Skeletal muscle tissue (tissue), 4 donors: Measurements from ENCODE around the gene PDIK1L. TPM values are rescaled to one million over a fixed set of nuclear protein-coding genes. Genes with fewer than 3 reads are reported as not detected.

Experiments used
- H3K27ac ChIP-seq: one replicate; pipeline ENCODE4 v1.7.0; 2013; ENCODE audit warnings: mild to moderate bottlenecking, low read depth, low read length, inconsistent platforms
- H3K27me3 ChIP-seq, 3 donors: one replicate each; pipeline ENCODE4 v1.7.0; 2013; ENCODE audit warnings: low read length in 3 of 3; ENCODE audit not compliant: control insufficient read depth in 3 of 3, insufficient read depth in 3 of 3
- H3K36me3 ChIP-seq, 3 donors: one replicate each; pipeline ENCODE4 v1.7.0; 2013; ENCODE audit warnings: low read length in 3 of 3; ENCODE audit not compliant: control insufficient read depth in 3 of 3, insufficient read depth in 3 of 3
- H3K4me1 ChIP-seq, 3 donors: one replicate each; pipeline ENCODE4 v1.7.0; 2013; ENCODE audit warnings: low read length in 3 of 3, mild to moderate bottlenecking in 3 of 3; ENCODE audit not compliant: control insufficient read depth in 3 of 3, insufficient read depth in 3 of 3
- H3K4me3 ChIP-seq, 3 donors: one replicate each; pipeline ENCODE4 v1.7.0; 2013; ENCODE audit warnings: low read length in 3 of 3
- H3K9ac ChIP-seq, 3 donors: one replicate each; pipeline ENCODE4 v1.7.0; 2013; ENCODE audit warnings: low read length in 3 of 3, mild to moderate bottlenecking in 3 of 3, moderate library complexity in 2 of 3, low read depth in 1 of 3
- H3K9me3 ChIP-seq, 3 donors: one replicate each; pipeline ENCODE4 v1.7.0; 2013; ENCODE audit warnings: low read length in 3 of 3; ENCODE audit not compliant: control insufficient read depth in 3 of 3
- total RNA-seq: library from RNA; depleted of rRNA; stranded (reverse); fragments of >200 nt; gene quantifications from one replicate; pipeline ENCODE4 v1.2.3, GENCODE V29; 2014
- donor health status: Osteomylitis.

PDIK1L gene
- 7.8 TPM for total RNA-seq

DNA sequence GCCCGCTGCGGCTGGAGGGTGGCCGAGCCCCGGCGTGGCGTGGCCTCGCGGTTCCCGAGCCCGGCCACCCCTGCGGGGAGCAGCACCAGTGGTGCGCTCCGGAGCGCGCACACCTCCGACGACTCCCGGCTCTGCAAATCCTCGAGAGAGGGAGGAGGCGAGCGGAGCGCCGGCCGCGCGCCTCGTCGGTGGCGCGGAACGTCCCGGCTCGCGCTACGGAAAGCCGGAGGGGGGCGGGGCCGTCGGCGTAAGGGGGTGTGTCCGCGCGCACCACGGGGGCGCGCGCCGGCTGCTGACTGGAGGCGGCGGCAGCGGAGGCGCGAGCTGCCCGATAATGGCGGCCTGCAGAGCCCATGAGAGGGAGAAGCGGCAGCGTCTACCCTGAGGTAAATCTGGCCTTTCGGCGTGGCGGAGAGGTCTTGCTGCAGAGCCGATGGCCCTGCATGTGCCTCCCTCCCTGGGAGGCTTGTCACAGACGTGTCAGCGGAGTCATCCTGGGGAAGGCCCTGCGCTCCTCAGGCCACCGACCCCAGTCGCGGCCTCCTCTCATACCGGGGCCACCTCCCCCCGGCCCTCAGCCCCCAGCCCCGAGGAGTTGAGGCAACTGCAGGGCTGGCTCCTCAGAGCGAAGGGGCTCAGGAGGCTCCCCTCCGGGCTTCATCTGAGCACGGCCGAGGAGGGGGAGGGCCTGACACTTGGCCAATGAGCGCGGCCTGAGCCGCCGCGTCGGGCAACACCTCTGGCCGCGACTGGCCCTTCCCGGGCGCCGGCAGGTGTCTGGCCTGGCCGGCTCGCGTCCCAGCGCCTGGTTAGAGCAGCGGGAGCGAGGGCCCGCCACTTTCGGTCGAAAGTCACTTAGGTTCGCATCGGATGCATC lies at the start of gene PDIK1L:
PDIK1L (plus strand) TSS at position 295 of the 877 bp plus-strand sequence. CDS start 2,485 bp downstream, outside the sequence.
- peaks cover 0 to 8% (median 0%) of the 10 kb centered on the region in 3 donors for H3K36me3 ChIP-seq
- peak within 1 kb of the TSS; percentile 95 to 99 (median 96) for H3K4me3 ChIP-seq
- peak within 1 kb of the TSS; percentile 92 for H3K27ac ChIP-seq
- H3K9me3 ChIP-seq: no peaks in the 10 kb centered on the region
- H3K9ac ChIP-seq: peak within 1 kb of the TSS; percentile 93 to 99 (median 94)
- H3K27me3 ChIP-seq: no peaks in the 10 kb centered on the region
- peaks cover 27 to 42% (median 27%) of the 10 kb centered on the region in 3 donors for H3K4me1 ChIP-seq

DNA sequence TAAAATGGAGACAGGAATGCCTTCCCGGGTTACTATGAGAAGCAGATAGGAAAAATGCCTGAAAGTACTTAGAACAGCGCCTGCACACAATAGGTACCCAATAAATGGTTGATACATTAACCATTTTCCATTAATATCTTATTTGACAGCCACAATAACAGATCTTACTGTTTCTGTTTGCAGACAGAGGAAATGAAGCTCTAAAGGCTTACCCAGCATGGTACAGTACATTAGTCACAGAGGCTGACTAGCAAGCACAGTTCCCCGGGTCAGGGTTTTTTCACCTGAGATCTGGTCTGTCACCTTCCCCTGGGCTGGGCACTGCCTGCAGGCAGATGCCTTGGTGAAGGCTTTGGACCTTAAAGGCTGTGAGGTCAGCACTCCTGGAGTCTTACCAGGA lies 47.1 kb upstream of the PDIK1L start:
- Histone ChIP-seq H3K9me3 (no peaks in the 10 kb centered on the region), H3K36me3 (peaks cover 29 to 48% (median 46%) of the 10 kb centered on the region in 3 donors), H3K27ac (peak overlapping the region; percentile 90), H3K4me3 (peak overlapping the region; percentile 89 to 99 (median 96)), H3K27me3 (no peaks in the 10 kb centered on the region), H3K9ac (peak overlapping the region; percentile 76 to 100 (median 89)), H3K4me1 (peaks cover 39 to 55% (median 43%) of the 10 kb centered on the region in 3 donors)

DNA sequence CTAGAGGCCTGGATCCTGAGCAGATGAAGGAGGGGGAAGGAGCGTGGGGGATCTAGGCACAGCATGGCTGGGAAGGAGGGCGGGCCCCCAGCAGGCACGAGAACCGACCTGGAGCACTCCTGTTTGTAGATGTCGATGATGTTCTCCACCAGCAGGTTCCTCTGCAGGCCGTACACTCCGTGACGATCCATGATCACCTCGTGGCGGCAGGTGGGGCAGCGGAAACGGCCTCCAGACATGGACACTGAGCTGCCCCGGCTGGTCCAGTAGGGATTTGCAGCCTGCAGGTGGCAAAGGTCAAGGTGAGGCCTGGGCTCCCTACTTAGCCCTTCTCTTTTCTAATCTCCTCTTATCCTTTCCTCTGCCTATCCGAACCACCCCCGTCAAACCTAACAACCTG lies 45.5 kb upstream of the PDIK1L start:
- Histone ChIP-seq H3K9me3 (no peaks in the 10 kb centered on the region), H3K27ac (peak overlapping the region; percentile 90), H3K9ac (peak overlapping the region; percentile 89 to 100 (median 96)), H3K36me3 (peaks cover 17 to 33% (median 31%) of the 10 kb centered on the region in 3 donors), H3K4me3 (peak overlapping the region; percentile 89 to 99 (median 96)), H3K4me1 (peaks cover 27 to 49% (median 29%) of the 10 kb centered on the region in 3 donors), H3K27me3 (peaks cover 0 to 3% (median 0%) of the 10 kb centered on the region in 3 donors)

DNA sequence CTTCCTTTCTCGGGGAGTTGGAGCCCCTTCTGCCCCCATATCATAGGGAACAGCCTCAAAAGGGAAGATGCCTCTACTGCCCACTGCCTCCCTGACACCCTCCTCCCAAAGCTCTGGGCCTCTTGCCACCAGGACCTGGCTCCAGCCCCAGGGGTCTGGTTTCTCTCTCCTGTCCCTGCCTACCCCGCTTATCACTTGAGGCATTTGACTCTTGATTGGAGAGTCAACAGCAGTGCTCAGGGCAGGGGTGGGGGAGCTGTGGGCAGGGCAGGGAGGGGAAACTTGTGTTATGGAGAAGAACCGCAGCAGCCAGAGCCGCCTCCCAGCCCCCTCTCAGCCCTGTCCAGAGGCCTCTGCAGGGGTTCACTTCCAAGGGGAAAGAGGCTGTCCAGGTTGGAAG lies 44.8 kb upstream of the PDIK1L start:
- Histone ChIP-seq H3K27me3 (peaks cover 0 to 3% (median 0%) of the 10 kb centered on the region in 3 donors), H3K9ac (peak overlapping the region; percentile 89 to 100 (median 96)), H3K36me3 (peaks cover 17 to 30% (median 28%) of the 10 kb centered on the region in 3 donors), H3K27ac (peak overlapping the region; percentile 90), H3K4me1 (peaks cover 22 to 46% (median 24%) of the 10 kb centered on the region in 3 donors), H3K4me3 (peak overlapping the region; percentile 89 to 99 (median 96)), H3K9me3 (no peaks in the 10 kb centered on the region)

DNA sequence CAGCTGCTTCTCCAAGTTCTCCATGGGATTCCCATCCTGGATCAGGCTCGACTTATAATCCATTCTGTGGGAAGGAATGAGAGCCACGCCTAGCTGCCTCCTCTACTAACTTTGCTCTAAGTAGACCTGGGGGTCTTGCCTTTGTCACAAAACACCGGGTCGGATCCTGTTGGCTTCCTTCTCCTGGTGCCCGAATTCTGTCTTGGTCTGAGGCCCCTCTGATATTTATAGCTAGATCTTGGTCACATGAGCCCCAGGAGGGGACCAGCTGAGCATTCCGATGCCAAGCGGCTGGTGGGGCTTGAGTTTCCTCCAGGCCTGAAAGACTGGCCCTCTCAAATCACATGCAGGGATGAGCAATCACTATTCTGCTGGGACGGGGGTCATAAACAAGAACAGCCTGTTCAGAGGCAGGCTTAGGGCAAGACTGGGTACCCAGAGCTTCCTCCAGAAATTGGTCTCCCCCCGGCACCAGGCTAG lies 44.2 kb upstream of the PDIK1L start, which contains the start of gene TRIM63:
TRIM63 (minus strand) TSS at position 199 of the 480 bp plus-strand sequence; CDS start at position 63, 136 bp downstream.
- Histone ChIP-seq H3K4me1 (peaks cover 24 to 47% (median 24%) of the 10 kb centered on the region in 3 donors), H3K4me3 (peak within 1 kb of the TSS; percentile 89 to 99 (median 96)), H3K9me3 (no peaks in the 10 kb centered on the region), H3K27ac (peak within 1 kb of the TSS; percentile 90), H3K36me3 (peaks cover 15 to 30% (median 26%) of the 10 kb centered on the region in 3 donors), H3K9ac (peak within 1 kb of the TSS; percentile 89 to 100 (median 96)), H3K27me3 (peaks cover 0 to 3% (median 0%) of the 10 kb centered on the region in 3 donors)

DNA sequence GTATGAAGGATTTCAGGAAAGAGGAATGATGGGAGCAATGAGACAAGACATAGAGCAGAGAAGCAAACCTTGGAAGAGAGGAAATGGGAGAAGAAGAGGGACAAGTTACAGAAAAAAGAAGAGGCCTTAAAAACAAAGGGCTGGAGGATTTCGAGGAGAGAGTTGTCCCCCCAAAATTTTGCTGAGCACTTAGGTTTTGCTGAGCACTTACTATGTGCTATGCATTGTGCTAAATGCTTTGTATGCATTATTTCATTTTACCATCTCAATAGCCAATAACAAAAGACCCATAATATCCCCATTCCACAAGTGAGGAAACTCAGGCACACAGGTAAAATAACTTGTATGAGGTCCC lies 41.7 kb upstream of the PDIK1L start:
- Histone ChIP-seq H3K9ac (no peak overlapping the region), H3K27ac (no peak overlapping the region), H3K36me3 (peaks cover 5 to 21% (median 16%) of the 10 kb centered on the region in 3 donors), H3K4me3 (no peak overlapping the region), H3K4me1 (peaks cover 18 to 48% (median 23%) of the 10 kb centered on the region in 3 donors), H3K9me3 (no peaks in the 10 kb centered on the region), H3K27me3 (peaks cover 0 to 3% (median 0%) of the 10 kb centered on the region in 3 donors)

DNA sequence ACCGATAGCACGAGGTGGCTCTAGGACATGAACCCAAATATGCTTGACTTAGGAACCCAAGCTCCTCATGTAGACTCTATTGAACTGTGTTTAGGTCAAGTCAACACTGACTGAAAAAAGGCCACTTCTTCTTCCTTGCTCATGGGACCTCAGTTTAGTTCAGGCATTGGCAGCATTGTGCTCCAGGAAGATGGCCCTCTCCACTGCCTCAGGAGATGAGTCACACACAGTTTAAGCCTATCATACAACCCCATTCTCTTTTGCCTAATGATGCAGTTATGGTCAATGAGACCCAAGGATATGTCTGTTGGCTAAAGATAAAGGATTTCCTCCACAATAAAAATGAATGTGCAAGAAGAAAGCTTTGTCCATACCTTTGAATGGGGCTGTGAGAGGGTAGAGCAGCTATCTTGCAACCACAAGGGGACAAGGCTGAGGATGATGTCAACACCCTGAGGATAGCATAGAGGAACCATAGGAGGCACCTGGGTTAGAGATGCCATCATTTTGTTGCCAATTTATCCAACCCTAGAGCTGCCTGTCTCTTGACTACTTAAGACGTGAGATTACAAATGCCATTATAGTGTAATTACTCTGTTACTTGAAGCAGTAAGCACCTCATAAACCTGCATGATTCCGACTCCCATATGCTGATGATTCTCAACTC lies 41.2 kb upstream of the PDIK1L start:
- Histone ChIP-seq H3K9me3 (no peaks in the 10 kb centered on the region), H3K9ac (no peak overlapping the region), H3K36me3 (peaks cover 5 to 19% (median 13%) of the 10 kb centered on the region in 3 donors), H3K4me3 (no peak overlapping the region), H3K27me3 (peaks cover 0 to 3% (median 0%) of the 10 kb centered on the region in 3 donors), H3K4me1 (peaks cover 15 to 47% (median 27%) of the 10 kb centered on the region in 3 donors), H3K27ac (no peak overlapping the region)

DNA sequence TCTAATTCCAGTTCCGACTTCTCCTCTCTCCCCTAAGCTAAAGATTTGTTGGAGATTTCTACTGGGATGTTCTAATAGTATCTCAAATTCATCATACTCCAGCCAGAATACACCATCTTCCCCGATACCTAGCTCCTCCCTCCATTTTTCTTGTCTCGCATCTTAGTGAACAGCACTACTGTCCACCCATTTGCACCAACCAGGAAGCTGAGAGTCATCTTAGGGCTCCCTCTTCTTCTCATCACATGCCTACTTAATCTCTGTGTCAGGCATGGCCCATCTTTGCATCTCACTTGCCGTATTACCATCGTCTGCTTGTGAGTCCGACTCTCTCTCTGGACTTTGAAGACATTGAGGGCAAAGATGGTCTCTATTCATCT lies 40.7 kb upstream of the PDIK1L start:
- Histone ChIP-seq H3K9ac (no peak overlapping the region), H3K27ac (no peak overlapping the region), H3K27me3 (peaks cover 0 to 3% (median 0%) of the 10 kb centered on the region in 3 donors), H3K4me3 (no peak overlapping the region), H3K36me3 (peaks cover 3 to 14% (median 8%) of the 10 kb centered on the region in 3 donors), H3K9me3 (no peaks in the 10 kb centered on the region), H3K4me1 (peaks cover 20 to 47% (median 32%) of the 10 kb centered on the region in 3 donors)

DNA sequence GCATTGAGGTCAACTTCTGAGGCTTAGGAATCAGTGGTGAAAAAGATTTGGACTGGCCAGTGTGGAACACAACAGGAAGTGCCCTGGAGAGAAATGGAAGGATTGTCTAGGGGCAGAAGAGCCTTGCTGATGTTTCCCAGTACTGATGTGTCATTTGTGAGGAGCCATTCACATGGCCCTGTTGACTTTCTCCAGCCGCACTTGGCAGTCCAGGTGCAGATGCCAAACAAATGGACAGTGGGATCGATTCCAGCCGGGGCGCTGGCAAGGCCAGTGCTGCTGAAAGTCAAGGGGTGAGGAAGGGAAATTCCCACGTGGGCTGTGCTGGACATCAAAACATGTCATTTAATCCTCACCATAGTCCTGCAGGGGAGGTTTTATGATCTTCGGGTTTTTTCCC lies 39.3 kb upstream of the PDIK1L start:
- Histone ChIP-seq H3K36me3 (peaks cover 0 to 1% (median 0%) of the 10 kb centered on the region in 3 donors), H3K4me3 (peak overlapping the region; percentile 15 to 53 (median 41)), H3K9ac (peak overlapping the region; percentile 16 to 66 (median 52)), H3K4me1 (peaks cover 24 to 47% (median 35%) of the 10 kb centered on the region in 3 donors), H3K9me3 (no peaks in the 10 kb centered on the region), H3K27ac (peak overlapping the region; percentile 90), H3K27me3 (peaks cover 0 to 3% (median 0%) of the 10 kb centered on the region in 3 donors)
